ENCODE results near the gene MBOAT1.

MBOAT1 gene

DNA sequence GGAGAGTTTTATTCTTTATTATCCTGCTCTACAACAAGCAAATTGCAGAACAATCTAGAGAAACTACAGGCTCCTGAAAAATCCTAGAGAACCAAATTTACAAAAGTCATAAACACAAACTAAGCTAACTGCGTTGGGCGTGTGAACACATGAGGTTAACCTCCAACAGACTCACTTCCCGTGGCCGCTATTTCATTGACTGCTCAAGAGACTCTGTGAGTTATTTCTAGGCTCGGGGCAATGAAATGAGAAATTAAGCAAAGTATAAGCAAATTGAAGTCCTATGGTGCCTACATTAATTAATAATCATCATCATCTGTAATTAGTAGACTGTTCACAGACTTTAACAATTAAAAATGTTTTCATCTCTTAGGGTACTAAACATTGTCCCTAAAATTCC is 100.0 kb downstream of the MBOAT1 start:
- in situ Hi-C loops (cut with MboI; ENCODE audit: low sequenced_read_pairs), result no loop called here

DNA sequence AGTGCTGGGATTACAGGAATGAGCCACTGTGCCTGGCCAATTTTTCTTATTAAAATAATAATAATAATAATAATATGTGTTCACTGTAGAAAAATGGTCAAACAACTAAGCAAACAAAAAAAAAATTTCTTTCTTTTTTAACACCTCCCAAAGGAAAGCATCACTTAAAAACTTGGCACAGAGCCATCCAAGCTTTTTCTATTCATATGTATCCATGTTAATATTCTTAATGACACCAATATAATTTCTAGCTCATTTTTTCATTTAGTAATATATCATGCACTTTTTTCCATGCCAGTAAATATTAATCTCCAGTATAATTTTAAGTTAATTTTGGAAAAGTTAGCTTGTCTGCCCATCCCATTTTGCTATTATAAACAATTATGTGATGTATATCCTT is 101.8 kb downstream of the MBOAT1 start:
- in situ Hi-C loops (cut with MboI; ENCODE audit: low sequenced_read_pairs), result no loop called here

DNA sequence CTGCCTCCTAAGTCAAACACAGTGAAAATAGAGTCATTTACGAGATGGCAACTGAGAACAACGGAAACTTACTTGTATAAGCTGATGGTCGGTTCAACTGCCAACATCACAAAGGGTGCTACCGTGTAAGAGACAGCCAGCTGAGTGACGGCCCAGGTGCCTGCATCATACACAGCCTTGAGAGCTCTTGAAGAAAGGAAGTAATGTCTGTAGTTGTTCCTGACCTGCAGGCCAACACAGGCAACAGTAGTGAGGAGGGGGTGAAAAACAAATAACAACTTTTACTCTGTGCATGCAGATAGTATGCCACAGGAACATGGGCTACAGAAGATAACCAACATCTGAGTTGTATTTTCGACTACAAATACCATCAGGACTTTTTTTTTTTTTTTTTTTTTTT is 102.7 kb downstream of the MBOAT1 start:
- in situ Hi-C loops (cut with MboI; ENCODE audit: low sequenced_read_pairs), result no loop called here

DNA sequence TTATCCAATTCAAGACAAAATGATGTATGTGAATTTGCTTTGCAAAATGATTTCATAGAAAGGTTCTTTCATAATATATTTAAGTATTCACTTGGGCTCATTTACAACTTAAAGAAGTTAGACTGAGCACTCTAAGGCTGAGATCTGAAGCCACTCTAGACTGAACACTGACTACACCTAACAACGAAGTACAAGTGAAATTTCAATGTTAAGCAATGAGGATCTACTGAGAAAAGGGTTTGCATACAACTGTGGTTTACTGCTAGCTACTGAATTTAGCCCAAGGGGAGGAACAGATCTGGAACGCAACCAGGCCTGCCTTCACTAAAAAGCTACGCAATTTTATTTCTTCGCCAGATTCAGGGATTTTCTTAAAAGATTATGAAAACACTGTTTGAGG is 106.4 kb downstream of the MBOAT1 start:
- in situ Hi-C loops (cut with MboI; ENCODE audit: low sequenced_read_pairs), result no loop called here

DNA sequence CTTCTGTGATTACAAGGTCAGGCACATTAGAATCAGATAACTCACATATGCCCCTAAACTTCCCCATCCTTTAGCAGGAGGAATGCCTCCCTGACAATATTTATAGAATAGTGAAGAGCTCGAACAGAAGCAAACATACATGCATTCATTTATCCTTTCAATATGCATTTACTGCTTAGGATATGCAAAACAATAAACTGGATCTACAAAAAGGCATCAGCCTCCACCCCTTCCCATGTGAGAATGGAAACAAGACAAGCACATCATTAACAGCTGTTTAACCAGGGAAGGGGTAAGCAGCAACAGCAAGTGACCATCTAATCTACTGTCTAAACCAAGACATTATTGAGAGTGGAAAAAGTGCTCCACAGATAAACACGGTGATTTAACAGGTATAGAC is 107.6 kb downstream of the MBOAT1 start:
- in situ Hi-C loops (cut with MboI; ENCODE audit: low sequenced_read_pairs), result no loop called here

DNA sequence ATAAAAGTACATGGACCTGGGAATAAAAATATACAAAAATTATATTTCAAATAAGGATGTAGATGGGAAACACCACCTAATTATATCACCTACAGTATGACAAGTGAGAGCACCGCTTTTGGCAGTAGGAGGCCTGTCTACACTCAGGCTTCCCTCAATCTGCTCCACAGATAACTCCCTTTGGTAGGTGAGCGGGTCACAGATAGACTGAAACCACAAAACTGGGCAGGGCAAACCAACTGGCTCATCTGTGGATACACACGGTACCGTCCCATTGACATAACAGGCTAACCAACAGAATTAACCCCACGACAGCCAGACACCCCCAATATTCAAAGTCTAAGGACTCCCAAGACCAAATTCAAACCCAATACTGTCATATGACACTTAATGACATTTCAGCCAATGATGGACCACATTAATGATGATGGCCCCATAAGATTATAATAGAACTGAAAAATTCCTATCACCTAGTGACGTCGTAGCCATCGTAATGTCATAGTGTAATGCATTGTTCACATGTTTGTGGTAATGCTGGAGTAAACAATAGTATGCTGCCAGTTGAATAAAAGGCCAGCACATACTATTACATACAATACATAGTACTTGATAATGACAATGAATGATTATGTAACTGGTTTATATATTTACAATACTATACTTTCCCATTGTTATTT is 109.7 kb downstream of the MBOAT1 start:
- in situ Hi-C loops (cut with MboI; ENCODE audit: low sequenced_read_pairs), result no loop called here

DNA sequence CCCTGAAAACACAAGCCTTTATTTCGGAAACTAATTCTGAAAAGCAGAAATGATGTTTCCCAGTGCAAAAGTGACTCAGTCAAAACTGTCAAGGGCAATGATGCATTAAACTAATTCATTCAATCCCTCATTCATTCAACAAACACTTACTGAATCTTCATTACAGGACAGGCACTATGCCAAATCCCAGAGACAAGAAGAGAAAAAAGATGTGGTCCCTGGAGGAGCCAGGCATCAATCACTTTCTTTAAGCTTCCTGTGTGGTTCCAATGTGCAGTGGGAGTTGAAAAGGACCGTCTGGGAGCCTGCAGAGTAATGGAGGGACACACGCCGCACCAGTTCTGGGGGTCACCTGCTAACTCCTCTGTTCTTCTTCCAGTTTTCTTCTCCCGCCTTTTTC is 113.1 kb downstream of the MBOAT1 start:
- in situ Hi-C loops (cut with MboI; ENCODE audit: low sequenced_read_pairs), result loop anchor here (25.0 kb wide), 1 partner anchor 438 kb away; the partner anchor contains the start of gene CDKAL1

DNA sequence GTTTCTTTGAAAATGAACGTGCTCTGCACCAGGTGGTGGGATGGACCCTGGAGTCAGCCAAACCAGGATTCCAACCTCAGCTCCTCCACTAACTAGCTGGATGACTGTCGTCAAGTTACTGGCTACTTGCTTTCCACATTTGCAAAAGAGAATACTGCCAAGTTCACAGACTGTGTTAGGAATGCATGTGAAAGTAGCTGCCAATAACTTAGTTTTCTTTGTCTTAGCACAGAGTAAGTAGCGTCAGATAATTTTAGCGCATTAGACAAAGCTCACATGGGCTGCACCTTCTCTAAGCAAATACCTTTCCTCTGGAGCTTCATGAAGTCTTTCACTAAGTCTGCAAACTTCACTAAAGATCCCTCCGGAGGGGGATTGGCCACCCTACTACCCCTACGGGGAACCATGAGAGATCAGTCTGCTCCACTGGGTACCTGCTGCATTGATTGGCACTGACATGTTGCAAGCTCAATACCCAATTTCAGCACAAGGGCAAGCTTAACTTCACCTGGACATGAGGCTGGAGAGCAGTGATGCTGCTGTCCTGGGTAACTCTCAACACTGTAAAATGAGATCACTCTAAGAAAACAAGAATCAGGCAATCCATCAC is 113.9 kb downstream of the MBOAT1 start:
- in situ Hi-C loops (cut with MboI; ENCODE audit: low sequenced_read_pairs), result loop anchor here (25.0 kb wide), 1 partner anchor 439 kb away; the partner anchor contains the start of gene CDKAL1

DNA sequence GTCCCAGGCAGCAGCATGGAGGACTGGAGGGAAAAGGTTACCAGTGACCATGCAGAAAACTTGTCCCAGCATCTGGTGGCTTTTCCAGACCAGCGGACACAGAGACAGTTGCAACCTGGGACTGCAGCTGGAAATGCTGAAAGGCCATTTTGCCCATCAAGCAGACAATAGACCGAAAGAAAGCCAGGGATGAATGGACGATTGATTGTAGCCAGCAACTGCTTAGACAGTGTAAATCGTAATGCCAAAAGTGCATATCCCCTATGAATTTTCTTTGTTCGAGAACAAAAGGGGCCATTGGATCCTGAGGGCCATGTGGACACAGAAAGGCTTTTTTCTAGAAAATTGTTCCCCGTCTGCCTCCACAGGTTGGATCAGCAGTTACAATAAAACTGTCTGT is 115.7 kb downstream of the MBOAT1 start:
- in situ Hi-C loops (cut with MboI; ENCODE audit: low sequenced_read_pairs), result loop anchor here (25.0 kb wide), 1 partner anchor 441 kb away; the partner anchor contains the start of gene CDKAL1

DNA sequence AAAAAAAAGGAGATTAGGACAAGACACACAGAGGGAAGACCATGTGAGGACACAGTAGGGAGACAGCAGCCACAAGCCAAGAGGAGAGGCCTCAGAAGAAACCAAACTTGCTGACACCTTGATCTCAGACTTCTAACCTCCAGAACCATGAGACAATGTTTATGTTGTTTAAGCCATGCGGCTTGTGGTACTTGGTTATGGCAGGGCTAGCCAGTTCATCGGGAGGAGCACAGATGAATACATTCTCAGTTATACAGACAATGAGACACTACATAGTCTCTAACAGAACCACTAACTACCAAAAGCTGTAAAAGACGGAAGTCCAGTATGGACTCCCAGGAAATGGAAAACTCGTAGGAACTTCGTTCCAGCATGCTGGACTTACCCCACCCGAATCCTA is 116.8 kb downstream of the MBOAT1 start:
- in situ Hi-C loops (cut with MboI; ENCODE audit: low sequenced_read_pairs), result loop anchor here (25.0 kb wide), 1 partner anchor 442 kb away; the partner anchor contains the start of gene CDKAL1

DNA sequence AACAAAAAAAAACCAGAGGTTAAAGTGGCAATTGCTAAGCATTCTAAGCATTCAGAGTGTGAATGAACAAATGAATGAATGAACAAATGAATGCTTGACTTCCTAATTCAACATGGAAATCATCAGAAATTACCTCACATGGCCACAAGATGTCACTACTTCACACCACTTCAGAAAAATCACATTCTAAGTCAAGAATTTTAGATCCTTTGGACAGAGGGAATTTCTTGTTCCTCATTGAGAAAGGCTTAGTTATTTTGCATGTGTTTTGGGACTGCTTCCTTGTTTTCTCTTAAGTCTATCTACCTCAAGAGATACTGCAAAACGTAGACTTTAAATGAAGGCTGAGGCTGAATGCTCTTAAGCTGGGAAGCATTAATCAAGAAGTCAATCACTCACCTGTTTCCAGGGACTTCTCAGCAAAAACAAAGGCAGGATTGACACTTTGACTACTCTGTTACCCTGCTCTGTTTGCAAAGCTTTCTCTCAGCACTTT is 120.2 kb downstream of the MBOAT1 start:
- in situ Hi-C loops (cut with MboI; ENCODE audit: low sequenced_read_pairs), result loop anchor here (25.0 kb wide), 1 partner anchor 445 kb away; the partner anchor contains the start of gene CDKAL1

DNA sequence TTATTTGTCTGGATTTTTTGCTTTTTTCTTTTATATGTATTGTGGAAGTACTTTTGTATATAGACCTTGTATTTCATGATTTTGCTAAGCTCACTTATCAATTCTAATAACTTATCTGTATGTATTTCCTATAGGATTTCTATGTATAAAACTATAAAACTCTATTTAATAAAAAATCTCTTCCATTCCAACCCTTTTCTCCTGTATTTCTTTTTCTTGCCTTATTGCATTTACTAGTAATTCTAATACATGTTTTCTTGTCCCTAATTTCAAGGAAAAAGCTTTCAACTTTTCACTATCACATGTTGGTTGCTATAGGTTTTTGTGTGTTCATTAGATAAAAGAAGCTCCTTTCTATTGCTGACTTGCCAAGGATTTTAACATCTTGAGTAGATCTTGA is 125.3 kb downstream of the MBOAT1 start:
- in situ Hi-C loops (cut with MboI; ENCODE audit: low sequenced_read_pairs), result loop anchor here (25.0 kb wide), 1 partner anchor 450 kb away; the partner anchor contains the start of gene CDKAL1

DNA sequence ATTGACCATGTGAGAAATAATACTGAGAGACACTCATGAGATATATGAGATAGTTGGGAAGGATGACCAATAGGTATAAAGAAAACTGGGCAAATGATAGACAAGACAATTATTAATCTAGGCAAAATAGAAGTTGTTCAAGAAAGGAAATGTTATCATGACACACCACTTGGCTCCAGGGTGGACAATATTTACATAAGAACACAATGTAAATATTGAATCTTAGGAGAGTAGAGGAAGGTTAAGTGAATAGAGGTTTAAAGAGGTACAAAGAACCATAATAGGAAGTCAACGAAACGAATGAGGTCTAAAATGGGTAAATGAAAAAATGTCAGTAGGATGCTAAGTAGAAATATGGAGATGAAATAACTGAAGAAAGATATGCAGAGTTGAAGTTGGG is 126.5 kb downstream of the MBOAT1 start:
- in situ Hi-C loops (cut with MboI; ENCODE audit: low sequenced_read_pairs), result loop anchor here (25.0 kb wide), 1 partner anchor 451 kb away; the partner anchor contains the start of gene CDKAL1

DNA sequence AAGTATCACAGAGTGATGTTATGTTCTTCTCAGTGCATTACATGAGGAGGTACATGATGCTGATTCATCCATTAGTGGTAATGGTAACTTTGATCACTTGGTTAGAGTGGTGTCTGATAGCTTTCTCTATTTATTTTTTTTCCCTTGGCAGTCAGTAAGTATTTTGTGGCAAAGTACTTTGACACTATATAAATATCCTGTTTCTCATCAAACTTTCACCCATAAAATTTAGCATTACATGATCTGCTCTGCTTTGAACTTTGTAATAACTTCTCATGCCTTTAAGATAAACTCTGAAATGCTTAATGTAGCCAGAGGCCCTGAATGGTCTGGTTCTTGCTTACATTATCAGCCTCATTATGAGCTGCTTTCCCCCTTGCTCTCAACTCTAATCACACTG is 127.9 kb downstream of the MBOAT1 start:
- in situ Hi-C loops (cut with MboI; ENCODE audit: low sequenced_read_pairs), result loop anchor here (25.0 kb wide), 1 partner anchor 453 kb away; the partner anchor contains the start of gene CDKAL1

DNA sequence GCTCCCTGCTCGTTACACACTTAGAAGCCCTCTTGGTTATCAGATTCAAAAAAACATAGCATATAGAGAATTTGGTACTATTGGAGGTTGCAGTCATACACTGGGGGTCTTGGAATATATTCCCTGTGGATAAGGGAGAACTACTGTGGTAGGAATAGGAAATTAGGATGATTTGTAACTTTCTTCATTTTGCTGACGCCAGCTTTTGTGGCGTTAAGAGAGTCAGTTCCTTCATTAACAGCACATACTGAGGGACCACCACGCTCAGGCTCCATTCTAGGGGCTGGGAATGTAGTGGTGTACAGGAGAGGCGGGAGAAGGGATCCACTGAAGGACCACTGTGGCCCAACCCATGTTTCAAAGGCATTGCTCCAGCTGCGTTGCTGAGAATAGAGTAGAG is 140.3 kb downstream of the MBOAT1 start:
- in situ Hi-C loops (cut with MboI; ENCODE audit: low sequenced_read_pairs), result no loop called here

DNA sequence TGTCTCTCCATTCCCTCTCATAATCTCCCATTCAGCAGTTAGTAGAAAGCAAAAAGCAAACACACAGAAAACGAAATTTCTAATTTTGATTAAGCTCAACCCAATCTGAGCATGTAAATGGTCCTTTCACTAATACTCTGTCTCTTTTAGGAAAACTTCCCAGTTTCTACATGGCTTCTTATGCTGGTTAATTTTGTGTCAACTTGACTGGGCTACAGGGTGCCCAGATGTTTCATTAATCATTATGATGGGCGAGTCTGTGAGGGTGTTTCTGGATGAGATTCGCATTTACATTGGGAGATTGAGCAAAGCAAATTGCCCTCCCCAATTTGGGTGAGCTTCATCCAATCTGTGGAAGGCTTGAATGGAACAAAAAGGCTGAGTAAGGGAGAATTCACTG is 142.2 kb downstream of the MBOAT1 start:
- in situ Hi-C loops (cut with MboI; ENCODE audit: low sequenced_read_pairs), result no loop called here

DNA sequence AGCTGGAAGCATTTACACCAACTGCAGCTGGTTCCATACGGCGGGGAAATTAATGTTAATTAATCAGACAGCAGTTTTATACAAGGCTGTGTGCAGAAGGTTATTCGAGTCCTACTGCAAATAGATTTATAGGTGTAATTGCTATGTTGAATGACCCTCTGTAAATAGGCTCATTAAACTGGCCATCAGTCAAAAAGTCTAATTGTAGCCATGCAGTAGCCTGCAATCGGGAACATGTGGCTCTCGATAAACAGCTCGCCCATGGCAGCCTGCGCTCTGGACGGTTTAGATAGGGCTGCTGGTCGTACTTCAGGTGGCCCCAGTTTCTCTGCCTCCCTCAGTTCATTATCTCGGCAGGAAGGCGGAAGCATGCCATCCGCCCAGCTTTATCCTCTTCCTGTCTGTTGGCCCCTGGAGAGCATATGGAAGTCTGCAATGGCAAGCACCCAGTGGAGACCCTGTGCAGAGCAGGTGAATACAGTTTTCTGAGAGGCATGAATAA is 143.2 kb downstream of the MBOAT1 start:
- in situ Hi-C loops (cut with MboI; ENCODE audit: low sequenced_read_pairs), result no loop called here

DNA sequence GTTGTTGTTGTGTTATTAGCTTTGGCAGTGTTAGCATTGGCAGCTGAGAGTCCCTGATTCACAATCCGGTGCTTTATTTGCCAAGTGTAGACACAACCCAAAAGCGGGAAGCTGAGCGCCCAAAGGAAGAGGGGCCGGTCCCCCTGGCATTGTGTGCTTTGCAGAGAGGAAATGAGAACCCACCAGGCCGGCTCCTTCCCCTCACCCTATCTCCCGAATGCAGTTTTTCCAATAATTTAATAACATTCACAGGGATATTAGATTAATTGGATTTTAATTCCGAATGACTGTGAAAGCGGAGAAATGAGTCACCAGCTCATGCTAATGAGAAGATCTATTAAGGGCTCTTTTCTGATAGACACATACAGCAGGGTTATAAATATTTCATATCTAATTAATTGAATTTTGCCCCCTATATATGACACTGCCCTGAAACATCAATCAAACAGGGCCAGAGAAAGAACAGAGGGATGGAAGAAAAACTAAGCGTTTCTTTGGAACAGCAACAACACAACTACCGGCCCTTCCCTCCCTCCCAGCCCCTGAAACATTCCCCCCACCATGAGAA is 143.8 kb downstream of the MBOAT1 start:
- in situ Hi-C loops (cut with MboI; ENCODE audit: low sequenced_read_pairs), result no loop called here

DNA sequence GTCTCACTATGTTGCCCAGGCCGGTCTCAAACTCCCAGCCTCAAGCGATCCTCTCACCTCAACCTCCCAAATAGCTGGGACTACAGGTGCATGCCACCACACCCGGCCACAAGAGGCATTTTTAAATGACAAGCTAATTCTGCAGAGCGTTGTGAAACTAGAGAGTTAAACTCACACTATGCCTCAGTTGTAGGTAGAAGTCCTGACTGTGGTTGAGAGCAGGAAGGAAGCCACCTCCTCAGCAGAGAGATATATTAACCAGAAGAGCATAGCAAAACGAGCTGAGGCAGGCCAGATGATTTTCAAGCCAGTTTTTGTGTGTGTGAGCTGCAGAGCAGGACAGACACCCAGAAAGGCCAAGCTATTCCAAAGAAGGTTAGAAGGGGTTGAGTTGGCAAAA is 150.3 kb downstream of the MBOAT1 start:
- in situ Hi-C loops (cut with MboI; ENCODE audit: low sequenced_read_pairs), result no loop called here

DNA sequence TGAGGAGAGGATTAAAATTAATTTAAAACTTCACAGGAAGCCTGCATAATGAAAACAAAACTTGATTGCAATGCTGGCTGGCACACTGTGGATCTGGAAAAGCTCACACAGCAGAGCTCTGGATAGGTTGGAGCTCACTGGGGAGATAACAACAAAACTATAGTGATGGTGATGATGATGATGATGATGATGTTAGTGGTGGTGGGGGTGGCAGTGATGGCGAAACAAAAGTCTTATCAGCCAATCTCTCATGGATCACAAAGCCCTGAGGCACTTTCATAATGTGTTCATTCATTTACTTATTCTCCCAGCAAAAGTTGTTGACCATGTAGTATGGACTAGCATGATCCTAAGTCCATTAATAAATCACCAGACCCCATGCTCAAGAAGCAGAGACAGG is 152.0 kb downstream of the MBOAT1 start:
- in situ Hi-C loops (cut with MboI; ENCODE audit: low sequenced_read_pairs), result no loop called here

DNA sequence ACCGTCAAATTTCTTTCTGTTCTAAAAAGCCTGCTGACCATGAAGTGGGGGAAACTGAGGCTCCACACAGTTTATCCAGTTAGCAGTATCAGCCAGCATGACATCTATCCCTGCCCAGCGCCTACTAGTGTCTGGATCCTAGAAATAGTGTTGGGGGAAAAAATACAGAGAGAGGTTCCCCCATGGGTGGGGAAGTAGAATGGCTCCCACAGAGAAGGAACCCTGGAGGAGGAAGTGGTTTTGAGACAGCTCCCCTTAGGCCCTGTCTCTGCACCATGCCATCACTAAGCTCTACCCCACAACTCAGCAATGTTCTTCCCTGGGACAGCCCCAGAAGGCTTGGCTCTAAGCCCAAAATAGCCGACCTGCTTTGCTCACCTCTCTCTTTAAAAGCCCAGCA is 153.4 kb downstream of the MBOAT1 start:
- in situ Hi-C loops (cut with MboI; ENCODE audit: low sequenced_read_pairs), result no loop called here

Measured in HL-60/S4 treated with retinoic acid at 250 ng/mL for 4 days and 3 days (cell line).